GM21360 (cell line): ENCODE results near the gene SBNO2.

Source experiments
- ATAC-seq: cut with Tn5 transposase; IDR thresholded peaks from one replicate; pipeline ENCODE4 v1.9.1; 2021; ENCODE audit warnings: mild to moderate bottlenecking, moderate library complexity; ENCODE audit not compliant: unreplicated experiment

The SBNO2 gene

DNA sequence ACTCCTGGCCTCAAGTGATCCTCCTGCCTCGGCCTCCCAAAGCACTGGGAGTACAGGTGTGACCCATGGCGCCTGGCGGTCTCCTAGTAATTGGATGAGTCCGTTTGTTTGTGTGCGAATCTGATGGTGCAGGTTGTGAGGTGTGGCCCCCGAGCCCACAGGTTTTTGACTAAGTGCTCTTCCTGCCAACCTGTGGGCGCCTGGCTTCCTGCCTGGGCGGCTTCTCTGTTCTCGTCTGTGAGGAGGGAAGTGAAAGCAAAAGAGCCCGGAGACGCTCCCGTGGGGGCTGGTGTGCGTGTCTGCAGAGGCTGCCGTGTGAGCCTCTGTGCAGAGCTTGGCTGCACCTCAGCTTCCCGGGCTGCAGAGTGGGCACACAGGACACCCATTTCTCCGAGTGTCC, 97.1 kb downstream of the SBNO2 start:
- peak; percentile 37 for ATAC-seq

DNA sequence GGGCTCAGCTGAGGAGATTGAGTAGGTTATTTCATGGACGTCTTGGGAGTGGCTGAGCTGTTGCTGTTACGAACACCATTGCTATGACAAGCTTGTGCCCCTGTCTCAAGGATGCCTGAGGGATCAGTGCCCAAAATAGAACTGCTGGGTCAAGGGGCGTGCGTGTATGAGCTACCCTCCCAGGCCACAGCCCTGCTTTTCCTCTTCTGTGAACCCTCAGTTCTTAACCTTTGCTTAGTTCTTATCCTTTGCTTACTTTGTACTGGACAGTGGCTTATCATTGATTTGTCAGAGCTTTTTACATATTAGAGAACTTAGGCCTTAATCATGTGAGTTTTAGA, 98.1 kb downstream of the SBNO2 start:
- ATAC-seq = no peak

DNA sequence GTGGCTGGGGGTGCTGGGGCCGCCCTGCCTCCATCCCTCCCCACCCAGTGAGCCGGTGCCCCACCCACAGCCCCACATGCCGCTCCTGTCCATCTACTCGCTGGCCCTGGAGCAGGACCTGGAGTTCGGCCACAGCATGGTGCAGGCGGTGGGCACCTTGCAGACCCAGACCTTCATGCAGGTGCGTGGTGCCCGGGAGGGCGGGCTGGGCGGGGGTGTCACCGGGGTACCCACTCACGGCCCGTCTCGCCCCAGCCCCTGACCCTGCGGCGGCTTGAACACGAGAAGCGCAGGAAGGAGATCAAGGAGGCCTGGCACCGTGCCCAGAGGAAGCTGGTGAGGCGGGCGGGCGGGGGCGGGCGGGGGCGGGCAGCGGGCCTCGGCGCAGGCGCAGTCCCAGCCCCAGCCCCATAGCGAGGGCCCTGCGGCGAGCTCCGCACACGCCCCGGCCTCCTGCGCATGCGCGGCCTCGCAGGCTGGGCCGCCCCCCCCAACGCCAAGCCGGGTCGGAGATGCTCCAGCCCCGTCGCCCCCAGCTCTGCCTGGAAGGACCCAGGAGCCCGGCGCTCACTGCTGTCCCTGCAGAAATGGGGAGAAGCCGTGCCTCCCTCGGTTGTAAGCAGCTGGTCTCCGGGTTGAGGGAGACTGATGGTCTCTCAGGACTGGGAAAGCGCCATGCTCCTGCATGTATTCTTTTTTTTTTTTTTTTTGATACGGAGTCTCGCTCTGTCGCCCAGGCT, 99.4 kb downstream of the SBNO2 start:
- peak; percentile 45 for ATAC-seq

DNA sequence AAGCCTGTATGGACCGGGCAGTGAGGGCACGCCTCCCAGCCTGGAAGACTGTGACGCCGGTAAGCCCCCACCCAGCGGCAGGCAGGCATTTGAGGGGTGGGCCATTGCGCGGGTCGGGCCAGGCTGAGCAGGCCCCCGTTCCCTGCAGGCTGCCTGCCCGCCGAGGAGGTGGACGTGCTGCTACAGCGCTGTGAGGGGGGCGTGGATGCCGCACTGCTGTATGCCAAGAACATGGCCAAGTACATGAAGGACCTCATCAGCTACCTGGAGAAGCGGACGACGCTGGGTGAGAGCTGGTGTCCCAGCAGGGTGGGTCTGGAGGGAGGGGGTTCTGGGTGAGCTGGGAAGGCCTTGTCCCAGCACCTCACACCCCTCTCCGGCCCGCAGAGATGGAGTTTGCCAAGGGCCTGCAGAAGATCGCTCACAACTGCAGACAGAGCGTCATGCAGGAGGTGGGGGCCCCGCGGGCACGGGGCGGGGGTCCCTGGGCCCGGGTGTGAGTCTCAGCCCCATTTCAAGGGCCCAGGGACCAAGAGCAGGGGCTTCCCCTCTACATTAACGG, 100.0 kb downstream of the SBNO2 start:
- peak; percentile 5 for ATAC-seq

DNA sequence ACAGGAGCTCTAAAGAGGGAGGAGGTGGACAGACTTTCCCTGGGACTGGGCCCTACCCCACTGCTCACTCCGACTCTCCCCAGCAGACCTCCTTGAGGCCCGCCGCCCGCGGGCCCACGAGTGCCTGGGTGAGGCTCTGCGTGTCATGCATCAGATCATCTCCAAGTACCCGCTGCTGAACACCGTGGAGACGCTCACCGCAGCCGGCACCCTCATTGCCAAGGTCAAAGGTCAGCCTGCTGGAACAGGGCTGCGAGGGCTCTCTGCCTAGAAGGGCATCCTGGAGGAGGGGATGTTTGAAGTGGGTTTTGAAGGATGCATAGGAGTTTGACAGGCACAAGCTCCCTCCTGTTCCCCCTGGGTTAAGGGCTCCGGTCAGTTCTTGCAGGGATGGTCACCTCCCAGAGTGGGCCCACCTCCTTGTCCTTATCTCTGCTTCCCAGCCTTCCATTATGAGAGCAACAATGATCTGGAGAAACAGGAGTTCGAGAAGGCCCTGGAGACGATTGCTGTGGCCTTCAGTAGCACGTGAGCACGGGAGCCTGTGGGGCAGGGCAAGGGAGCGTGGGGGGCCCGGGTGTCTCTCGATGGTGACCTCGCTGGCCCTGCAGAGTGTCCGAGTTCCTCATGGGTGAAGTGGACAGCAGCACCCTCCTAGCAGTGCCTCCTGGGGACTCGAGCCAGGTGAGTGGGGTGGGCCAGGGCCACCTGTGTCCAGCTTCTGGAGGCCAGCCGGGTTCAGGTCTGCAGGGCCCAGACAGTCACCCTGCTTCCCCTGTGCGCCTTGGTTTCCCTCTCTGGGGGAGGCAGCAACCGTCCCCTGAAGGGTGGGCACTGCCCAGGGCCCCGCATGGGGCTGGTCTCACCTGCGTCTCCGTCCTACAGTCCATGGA, 100.8 kb downstream of the SBNO2 start:
- ATAC-seq = no peak

DNA sequence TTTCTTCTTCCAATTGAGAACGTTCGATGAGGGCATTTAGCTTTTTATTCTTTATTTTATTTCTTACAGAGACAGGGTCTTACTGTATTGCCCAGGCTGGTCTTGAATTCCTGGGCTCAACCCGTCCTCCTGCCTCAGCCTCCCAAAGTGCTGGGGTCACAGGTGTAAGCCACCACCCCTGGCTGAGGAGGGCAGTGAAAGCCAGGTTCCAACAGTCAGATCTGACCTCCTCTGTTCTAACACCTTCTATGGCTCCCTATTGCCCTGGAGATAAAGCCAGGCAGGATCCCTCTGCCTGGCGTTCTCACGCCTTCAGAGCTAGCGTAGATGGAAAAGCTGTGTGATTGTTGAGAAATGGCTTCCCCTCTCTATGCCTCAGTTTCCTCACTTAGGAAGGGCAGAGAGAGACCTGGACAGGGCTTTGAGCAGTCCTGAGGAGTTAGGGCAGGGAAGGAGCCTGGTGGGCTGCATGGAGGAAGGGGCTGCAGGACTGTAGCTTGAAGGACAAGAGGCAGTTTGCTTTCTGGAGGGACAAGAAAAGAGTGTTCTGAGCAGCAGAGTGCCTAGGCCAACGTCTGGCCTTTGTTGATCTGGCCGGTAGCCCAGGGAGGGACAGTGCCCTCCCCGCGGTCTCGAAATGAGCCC, 101.6 kb downstream of the SBNO2 start:
- no peak for ATAC-seq

DNA sequence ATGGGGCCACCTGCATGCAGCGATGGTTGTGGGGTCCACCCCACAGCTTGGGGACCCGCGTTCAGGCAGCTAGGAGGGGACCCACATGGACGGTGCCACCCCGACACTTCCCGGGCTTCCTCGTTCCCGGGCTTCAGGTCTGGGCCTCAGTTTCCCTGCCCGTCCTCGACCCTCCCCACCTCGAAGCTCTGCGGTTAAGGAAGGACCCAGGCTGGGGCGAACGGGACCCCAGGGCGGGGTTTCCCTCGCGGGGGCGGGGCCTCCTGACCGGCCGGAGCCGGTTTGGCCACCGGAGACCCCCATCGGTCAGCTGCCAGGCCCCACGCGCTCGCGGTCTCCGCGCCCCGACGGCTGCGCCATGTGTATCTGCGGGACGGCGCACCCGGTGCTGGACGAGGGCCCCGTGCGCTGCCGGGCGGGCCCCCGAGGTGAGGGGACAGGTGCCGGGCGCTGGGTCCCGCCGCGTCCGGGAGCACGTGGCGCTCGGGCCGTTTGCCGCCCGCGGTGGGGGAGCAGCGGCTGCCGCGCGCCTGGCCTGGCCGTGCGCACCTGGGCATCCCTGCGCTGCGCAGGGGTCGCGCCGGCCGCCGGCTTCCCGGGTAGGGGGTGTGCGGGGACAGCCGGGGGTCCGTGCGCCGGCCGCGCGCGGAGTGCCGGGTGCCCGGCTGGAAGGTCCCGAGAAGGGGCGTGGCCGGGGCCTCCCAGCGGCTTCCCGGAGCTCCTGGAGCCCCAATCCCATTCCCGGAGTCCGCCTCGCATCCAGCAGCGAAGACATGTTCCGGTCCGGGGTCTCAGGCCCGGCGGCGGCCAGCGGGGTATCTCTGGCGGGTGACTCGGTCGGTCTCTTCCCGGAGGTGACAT, 102.9 kb downstream of the SBNO2 start:
- ATAC-seq = no peak

DNA sequence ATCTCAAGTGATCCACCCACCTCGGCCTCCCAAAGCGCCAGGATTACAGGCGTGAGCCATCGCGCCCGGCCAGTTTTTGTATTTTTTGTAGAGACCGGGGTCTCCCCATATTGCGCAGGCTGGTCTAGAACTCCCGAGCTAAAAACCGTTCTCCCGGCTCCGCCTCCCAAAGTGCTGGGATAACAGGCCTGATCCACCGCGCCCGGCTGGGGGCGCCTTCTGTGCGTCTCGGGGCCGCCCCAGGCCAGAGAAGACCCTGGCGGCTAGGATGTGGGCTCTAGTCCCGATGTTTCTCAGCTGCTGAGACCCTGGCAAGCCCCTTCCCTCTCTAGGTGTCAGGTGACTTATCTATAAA, 103.5 kb downstream of the SBNO2 start:
- no peak for ATAC-seq

DNA sequence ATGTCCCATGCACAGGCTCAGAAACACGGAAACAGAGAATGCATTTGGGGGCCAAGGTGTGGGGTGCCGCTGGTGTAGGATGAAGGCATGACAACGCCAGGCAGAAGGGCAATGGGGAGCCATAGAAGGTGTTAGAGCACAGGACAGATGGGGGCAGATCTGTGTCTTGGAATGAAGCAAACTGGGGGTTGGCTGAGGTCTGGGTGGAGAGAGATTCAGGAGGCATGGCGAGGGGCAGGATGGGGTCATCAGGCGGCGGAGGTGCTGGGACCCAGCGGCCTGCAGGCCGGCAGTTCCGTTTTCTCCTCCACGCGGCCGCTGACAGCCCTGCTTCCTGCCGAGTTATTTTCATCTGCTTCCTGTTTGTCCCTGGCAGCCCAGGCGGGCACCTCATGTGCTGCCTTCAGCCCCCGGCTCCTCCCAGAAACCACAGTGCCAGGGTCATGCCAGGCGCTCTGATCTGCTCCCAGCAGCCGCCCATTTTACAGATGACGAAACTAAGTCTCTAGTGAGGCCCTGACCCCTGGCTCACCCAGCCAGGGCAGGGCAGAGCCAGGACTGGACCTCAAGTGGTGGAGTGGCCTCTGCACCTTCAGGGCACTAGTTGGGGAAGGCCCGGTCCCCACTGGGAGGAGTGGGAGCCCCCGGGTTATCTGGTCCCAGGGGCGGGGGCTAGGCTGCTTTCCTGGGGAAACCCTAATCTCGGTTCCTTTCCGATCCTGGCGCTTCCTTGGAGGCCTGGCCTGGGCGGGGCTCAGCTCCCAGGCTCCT, 104.9 kb downstream of the SBNO2 start:
- ATAC-seq = no peak

DNA sequence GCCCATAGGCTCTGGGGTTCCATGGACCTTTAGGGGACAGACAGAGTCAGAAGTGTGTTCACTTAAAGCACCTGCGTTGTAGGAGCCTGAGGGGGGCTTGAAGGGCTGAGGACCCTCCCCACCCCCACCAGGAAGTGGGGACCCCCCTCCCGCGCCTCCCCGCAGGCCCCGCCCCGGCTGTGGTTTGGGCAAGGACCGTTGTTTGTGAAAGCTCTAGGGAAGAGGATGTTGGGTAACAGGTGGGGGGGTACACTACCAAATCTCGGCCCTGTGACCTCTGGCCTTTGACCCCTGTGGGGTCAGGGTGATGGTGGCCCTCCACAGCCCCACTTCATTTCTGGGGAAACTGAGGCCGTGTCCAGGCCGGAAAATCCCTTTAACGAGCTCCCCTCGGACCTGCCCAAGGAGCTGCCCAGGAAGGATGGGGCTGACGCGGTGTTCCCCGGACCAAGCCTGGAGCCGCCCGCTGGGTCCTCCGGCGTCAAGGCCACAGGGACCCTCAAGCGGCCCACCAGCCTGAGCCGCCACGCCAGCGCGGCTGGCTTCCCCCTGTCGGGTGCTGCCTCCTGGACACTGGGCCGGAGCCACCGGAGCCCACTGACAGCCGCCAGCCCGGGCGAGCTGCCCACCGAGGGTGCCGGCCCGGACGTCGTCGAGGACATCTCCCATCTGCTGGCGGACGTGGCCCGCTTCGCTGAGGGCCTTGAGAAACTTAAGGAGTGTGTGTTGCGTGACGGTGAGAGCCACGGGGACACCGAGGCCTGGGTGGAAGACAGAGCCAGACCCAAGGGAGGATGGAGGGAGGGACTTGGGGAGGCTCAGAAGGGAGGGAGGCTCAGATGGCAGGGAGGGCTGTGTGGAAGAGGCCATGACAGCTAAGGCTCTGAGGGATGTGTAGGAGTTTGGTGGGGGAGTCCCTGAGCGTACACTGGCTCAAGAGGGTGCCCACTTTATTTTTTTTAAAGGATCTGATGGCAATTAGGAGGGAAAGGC, 105.8 kb downstream of the SBNO2 start:
- no peak for ATAC-seq

DNA sequence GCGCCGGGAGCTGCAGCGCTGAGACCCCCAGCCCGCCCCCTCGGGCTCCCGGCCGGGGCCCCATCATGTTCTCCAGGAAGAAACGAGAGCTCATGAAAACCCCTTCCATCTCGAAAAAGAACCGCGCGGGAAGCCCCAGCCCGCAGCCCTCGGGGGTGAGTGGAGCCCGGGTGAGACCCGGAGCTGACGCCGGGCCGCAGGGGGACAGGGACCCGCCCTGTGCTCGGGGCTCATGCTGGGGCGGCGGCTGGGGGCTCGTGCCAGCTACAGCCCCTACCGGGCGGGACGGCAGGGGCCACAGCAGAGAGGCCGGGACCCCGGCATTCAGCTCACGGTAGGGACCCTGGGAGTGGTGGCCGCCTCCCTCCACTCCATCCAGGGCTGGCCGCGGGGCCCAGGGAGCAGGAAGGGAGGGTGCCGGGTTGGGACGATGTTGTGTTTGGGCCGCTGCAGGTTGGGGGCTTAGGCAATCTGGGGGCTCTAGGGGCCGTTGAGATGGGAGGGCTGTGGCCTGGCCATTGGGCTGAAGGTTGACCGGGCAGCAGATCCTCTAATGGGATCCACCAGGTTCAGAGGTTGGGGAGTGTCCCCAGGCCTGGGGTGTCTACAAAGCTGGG, 106.6 kb downstream of the SBNO2 start:
- ATAC-seq = no peak

DNA sequence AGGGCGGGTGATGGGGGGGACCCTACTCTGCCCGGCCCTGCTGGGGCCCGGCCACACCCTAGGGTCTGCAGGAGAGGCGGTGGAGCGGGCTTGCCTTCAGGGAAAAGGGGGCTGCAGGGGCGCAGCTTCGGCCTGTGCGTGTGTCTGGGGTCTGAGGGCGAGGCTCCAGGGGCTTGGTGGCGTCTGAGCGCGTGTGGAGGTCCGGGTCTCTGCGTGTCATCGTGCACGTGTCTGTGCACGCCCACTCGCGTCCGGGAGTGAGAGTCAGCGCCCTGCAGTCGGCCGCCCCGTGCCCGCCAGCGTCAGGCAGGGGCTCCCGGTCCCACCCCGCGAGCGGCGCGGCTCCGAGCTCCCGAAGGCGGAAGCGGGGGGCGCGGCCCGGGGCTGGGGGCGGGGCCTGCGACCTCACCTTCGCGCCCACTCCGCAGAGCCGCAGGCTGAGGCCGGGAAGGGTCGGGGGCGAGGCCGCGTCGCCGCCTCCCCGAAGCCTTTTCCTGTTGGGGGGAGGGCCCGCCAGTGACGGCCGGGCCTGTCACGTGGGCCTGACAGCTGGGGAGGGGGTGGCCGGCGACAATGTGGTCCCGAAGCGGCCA, 107.2 kb downstream of the SBNO2 start, which contains the start of gene ARHGAP45:
Gene ARHGAP45 (plus strand): TSS at position 420 of the 593 bp plus-strand sequence. CDS start 239 bp downstream, outside the sequence.
- ATAC-seq = no peak

DNA sequence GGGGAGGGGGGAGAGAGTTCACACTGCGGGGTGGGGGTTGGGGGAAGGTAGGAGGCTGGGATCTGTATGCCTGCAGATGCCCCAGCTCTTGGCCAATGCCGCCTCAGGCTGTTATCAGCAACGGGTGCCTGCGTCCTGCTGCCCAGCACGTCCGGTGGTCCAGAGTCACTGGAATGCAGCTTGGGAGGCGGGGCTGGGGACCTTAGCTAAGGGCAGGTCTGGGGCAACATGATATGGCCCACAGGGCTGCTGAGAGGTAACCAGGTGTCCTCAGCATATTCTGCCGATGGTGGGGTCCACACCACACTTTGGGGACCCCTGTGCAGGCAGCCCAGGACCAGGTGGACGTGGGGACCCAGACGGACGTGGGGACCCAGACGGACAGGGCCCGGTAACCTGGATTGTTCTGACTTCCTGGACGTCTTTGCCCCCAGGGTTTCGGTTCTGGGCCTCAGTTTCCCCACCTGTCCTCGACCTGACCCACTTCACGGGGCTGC, 107.8 kb downstream of the SBNO2 start:
- ATAC-seq = no peak

DNA sequence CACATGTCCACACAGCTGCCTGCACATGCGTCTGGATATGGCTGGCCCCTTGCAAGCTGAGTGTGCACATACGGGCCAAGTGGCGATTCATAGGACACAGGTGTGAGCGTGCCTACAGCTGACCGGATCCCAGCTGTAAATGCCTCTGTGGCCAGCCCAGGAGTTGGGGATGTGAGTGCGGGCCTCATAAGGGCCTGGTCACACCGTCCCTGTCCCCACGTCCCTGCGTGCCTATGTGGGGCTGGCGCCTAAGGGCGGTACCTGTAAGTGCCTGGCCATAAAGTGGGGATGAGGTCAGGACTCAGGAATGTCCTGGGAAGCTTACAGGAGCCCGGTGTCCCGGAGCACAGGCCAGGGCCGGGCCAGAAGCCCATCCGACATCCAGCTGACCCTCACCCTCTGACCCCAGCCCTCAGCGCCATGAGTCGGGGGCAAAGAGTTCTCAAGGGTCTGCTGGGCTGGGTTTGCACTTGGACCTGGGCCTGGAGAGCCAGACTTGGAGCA, 108.4 kb downstream of the SBNO2 start:
- no peak for ATAC-seq

DNA sequence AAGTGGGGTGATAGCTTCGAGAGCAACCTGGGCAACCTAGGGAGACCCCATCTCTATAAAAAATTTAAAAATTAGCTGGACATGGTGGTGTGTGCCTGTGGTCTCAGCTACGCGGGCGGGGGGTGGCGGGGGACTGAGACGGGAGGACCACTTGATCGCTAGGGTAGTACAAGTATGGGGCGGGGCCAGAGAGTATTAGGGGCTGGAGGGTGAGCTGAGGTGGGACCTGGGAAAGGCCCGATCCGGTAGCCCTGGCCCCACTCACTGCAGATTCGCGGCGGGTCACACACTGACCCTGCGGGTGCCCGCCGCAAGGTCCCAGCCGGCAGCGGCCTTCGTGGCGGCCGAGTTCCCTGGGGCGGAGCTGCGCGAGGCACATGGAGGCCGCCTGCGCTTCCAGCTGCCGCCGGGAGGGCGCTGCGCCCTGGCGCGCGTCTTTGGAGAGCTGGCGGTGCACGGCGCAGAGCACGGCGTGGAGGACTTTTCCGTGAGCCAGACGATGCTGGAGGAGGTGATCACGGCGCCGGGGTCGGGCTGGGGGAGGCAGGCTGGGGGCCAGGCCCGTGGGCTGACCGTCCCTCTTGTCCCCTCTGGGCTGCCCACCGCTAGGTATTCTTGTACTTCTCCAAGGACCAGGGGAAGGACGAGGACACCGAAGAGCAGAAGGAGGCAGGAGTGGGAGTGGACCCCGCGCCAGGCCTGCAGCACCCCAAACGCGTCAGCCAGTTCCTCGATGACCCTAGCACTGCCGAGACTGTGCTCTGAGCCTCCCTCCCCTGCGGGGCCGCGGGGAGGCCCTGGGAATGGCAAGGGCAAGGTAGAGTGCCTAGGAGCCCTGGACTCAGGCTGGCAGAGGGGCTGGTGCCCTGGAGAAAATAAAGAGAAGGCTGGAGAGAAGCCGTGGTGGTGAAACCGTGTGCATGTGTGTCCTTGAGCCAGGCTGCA, 109.1 kb downstream of the SBNO2 start:
- no peak for ATAC-seq
